Measurements from ENCODE around the gene ZNF862. TPM values are rescaled to one million over a fixed set of nuclear protein-coding genes. Genes with fewer than 3 reads are reported as not detected.

The ZNF862 gene
- total and polyA plus RNA-seq, 7 donors = 1.4 to 7.8 (median 5.3) TPM

DNA sequence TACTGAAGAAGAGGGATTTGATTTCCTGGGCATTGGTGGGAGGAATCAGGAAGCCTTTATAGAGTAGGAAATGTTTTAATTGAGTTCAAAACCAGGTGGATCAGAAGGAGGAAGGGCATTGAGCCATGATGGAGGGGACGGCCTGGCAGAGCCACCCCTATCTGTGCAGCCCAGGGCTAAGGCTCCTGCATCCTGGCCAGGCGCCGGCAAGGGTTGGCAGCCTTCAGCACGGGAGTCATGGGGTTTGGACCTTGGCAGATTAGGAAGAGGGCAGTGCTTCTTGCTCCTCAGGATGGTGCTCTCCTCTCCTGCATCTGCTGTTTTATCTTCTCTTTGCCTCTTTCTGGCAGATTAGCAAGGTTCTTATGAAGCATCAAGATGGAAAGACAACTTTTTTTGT lies 12.5 kb downstream of the ZNF862 start:
- 43 to 64% (median 53%) methylated on average over 4 of the region's 4 CpGs for WGBS, 3 donors
- TF ChIP-seq, protein P1, sequence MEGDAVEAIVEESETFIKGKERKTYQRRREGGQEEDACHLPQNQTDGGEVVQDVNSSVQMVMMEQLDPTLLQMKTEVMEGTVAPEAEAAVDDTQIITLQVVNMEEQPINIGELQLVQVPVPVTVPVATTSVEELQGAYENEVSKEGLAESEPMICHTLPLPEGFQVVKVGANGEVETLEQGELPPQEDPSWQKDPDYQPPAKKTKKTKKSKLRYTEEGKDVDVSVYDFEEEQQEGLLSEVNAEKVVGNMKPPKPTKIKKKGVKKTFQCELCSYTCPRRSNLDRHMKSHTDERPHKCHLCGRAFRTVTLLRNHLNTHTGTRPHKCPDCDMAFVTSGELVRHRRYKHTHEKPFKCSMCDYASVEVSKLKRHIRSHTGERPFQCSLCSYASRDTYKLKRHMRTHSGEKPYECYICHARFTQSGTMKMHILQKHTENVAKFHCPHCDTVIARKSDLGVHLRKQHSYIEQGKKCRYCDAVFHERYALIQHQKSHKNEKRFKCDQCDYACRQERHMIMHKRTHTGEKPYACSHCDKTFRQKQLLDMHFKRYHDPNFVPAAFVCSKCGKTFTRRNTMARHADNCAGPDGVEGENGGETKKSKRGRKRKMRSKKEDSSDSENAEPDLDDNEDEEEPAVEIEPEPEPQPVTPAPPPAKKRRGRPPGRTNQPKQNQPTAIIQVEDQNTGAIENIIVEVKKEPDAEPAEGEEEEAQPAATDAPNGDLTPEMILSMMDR (IDR thresholded peaks at IDR 0.05) = no peak
- no peak for DNase-seq
- Histone ChIP-seq H3K9me3 (no peaks in the 10 kb centered on the region), H3K4me1 (peaks cover 15% of the 10 kb centered on the region), H3K36me3 (ENCODE audit: insufficient read depth in 1 of 2, low read depth in 1 of 2) (peaks cover 0 to 57% of the 10 kb centered on the region in 2 donors), H3K4me3 (no peak overlapping the region), H3K27me3 (ENCODE audit: insufficient read depth in 3 of 3, low read length in 2 of 3) (no peaks in the 10 kb centered on the region), H3K27ac (no peak overlapping the region)
- no peak for ATAC-seq
- intact Hi-C loops (cut with DNase I) = no loop called here

DNA sequence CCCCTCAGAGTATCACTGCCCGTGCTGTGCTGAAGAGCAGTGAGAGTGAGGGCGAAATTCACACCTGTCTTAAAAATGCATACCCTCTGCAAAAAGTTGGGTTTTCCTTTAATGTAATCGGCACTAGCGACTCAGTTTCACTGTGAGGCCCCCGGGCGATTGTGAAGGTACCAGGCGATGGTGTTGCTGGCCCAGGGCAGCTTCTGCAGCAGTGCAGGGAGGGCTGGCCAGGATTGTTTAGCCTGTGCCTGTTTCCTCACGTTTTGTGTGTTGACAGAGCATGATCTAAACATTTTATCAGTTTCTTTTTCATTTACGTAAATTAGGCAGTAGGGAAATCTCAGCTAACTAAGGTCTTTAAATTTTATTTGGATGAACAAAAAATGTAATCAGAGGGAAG lies 13.3 kb downstream of the ZNF862 start:
- intact Hi-C loops (cut with DNase I) = no loop called here
- no peak overlapping the region for H3K4me3 ChIP-seq
- DNase-seq (no peak), ATAC-seq (no peak)
- no peaks in the 10 kb centered on the region for H3K27me3 ChIP-seq (ENCODE audit: insufficient read depth in 3 of 3, low read length in 2 of 3)
- H3K27ac ChIP-seq = no peak overlapping the region
- 89 to 93% (median 93%) methylated on average over 9 of the region's 9 CpGs for WGBS, 3 donors
- no peaks in the 10 kb centered on the region for H3K9me3 ChIP-seq
- peaks cover 15% of the 10 kb centered on the region for H3K4me1 ChIP-seq
- peaks cover 0 to 49% of the 10 kb centered on the region in 2 donors for H3K36me3 ChIP-seq (ENCODE audit: insufficient read depth in 1 of 2, low read depth in 1 of 2)
- TF ChIP-seq, protein P1 (IDR thresholded peaks at IDR 0.05) = no peak

DNA sequence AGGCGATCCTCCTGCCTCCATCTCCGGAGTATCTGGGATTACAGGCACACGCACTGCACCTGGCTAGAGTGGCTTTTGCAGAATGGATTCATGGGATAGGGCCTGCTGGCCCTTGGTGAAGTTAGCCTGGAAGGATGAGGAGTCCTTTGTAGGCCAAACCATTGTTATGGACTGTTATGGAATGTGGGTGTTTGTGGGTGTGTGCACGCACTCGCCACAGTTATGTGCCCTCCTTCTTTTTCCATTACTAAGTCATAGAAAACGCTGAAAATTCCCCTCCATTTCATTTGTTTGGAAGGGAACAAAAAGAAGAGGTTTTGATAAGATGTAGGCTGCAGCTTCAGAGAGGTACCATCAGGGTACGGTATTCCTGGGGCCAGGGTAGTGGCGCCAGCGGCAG lies 15.0 kb downstream of the ZNF862 start:
- 95 to 96% (median 95%) methylated on average over 9 of the region's 9 CpGs for WGBS, 3 donors
- H3K27me3 ChIP-seq (ENCODE audit: insufficient read depth in 3 of 3, low read length in 2 of 3) = no peaks in the 10 kb centered on the region
- no peak overlapping the region for H3K27ac ChIP-seq
- DNase-seq = no peak
- H3K4me3 ChIP-seq = no peak overlapping the region
- no peak for ATAC-seq
- peaks cover 15% of the 10 kb centered on the region for H3K4me1 ChIP-seq
- intact Hi-C loops (cut with DNase I) = no loop called here
- peaks cover 0 to 47% of the 10 kb centered on the region in 2 donors for H3K36me3 ChIP-seq (ENCODE audit: insufficient read depth in 1 of 2, low read depth in 1 of 2)
- TF ChIP-seq, protein P1 (IDR thresholded peaks at IDR 0.05) = no peak
- H3K9me3 ChIP-seq = no peaks in the 10 kb centered on the region

DNA sequence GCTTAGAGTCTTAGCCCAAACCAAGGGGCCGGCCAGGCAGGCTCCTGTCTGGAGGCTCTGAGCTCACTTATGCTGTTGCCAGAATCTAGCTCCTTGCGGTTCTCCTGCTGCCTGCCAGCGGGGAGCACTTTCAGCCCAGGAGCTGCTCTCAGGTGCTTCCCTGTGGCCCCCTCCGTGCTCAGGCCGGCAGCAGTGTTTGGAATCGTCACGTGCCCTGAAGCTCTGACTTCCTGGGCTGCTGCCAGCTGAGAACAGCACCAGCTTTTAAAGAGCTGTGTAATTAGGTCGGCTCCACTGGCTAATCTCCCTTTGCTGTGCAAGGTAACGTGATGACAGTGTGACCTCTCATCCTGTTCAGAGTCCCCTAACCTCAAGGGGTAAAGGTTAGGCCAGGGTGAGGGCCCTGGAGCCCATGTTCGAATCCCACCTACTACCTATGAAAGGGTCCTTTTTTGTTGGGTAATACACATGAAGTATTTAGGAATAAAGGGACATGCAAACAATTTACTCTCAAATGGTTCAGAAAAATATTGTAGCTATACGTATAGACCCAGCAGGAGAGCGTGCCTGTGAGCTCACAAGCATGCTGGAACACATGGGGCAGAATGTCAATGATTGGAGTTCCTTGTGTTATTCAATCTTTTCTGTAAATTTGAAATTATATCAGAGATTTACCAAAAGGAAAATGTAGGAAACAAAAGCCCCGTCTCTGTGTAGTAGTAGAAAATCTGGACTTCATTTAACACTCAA lies 16.6 kb downstream of the ZNF862 start:
- TF ChIP-seq, protein P1 (IDR thresholded peaks at IDR 0.05) = no peak
- H3K36me3 ChIP-seq (ENCODE audit: insufficient read depth in 1 of 2, low read depth in 1 of 2) = peaks cover 0 to 37% of the 10 kb centered on the region in 2 donors
- 42 to 45% (median 43%) methylated on average over 13 of the region's 13 CpGs for WGBS, 3 donors
- H3K4me3 ChIP-seq = no peak overlapping the region
- ATAC-seq (peak in 2 of 4 donors; percentile 39 to 65), DNase-seq (no peak)
- H3K27me3 ChIP-seq (ENCODE audit: insufficient read depth in 3 of 3, low read length in 2 of 3) = no peaks in the 10 kb centered on the region
- H3K9me3 ChIP-seq = no peaks in the 10 kb centered on the region
- peaks cover 15% of the 10 kb centered on the region for H3K4me1 ChIP-seq
- H3K27ac ChIP-seq = no peak overlapping the region
- intact Hi-C loops (cut with DNase I) = no loop called here

Data from psoas muscle (tissue), 8 donors.